ENCODE measurements around the gene SEMA3G. TPM values are rescaled to one million over a fixed set of nuclear protein-coding genes. Genes with fewer than 3 reads are reported as not detected.
A peak's percentile ranks its signal among the peaks of the same experiment; 100 is the strongest.

Gene SEMA3G
- total and polyA plus RNA-seq, 8 donors = 5.7 to 36.5 (median 6.9) TPM

GRCh38 chr3:52490939-52491526 lies 46.1 kb upstream of the SEMA3G start:
- H3K4me3 ChIP-seq = no peak overlapping the region

GRCh38 chr3:52490035-52490938 lies 45.4 kb upstream of the SEMA3G start:
- intact Hi-C loops (cut with DNase I) = no loop called here
- DNase-seq (no peak), ATAC-seq (no peak)
- peak overlapping the region; percentile 44 to 86 for H3K27ac ChIP-seq
- peaks cover 0 to 80% of the 10 kb centered on the region in 2 donors for H3K36me3 ChIP-seq
- H3K27me3 ChIP-seq = peaks cover 0 to 9% of the 10 kb centered on the region in 2 donors
- H3K4me1 ChIP-seq = peaks cover 8 to 61% of the 10 kb centered on the region in 2 donors
- H3K9me3 ChIP-seq = no peaks in the 10 kb centered on the region
- H3K4me3 ChIP-seq = no peak overlapping the region
- no peak for TF ChIP-seq CTCF (IDR thresholded peaks at IDR 0.05)

More at GRCh38 chr3:52490939-52491526, 46.1 kb upstream of the SEMA3G start:
- peak overlapping the region; percentile 55 to 86 for H3K27ac ChIP-seq
- DNase-seq (peak in 1 of 4 donors; percentile 20), ATAC-seq (peak; percentile 43)
- peaks cover 14 to 69% of the 10 kb centered on the region in 2 donors for H3K4me1 ChIP-seq
- intact Hi-C loops (cut with DNase I) = no loop called here
- H3K9me3 ChIP-seq = no peaks in the 10 kb centered on the region
- H3K36me3 ChIP-seq = peaks cover 0 to 72% of the 10 kb centered on the region in 2 donors
- no peak for TF ChIP-seq CTCF (IDR thresholded peaks at IDR 0.05)
- H3K27me3 ChIP-seq = peaks cover 0 to 17% of the 10 kb centered on the region in 2 donors

- TF ChIP-seq CTCF (IDR thresholded peaks at IDR 0.05) = no peak
- Histone ChIP-seq H3K27me3 (peaks cover 0 to under 1% of the 10 kb centered on the region in 2 donors), H3K27ac (peak overlapping the region in 1 of 2 donors; percentile 86), H3K4me1 (peaks cover 8 to 54% of the 10 kb centered on the region in 2 donors), H3K36me3 (peaks cover 0 to 85% of the 10 kb centered on the region in 2 donors), H3K9me3 (no peaks in the 10 kb centered on the region), H3K4me3 (no peak overlapping the region)
- DNase-seq (no peak), ATAC-seq (no peak)
- intact Hi-C loops (cut with DNase I) = no loop called here
These were observed 44.5 kb upstream of the SEMA3G start for GRCh38 chr3:52489453-52489852.

- peaks cover 8 to 47% of the 10 kb centered on the region in 2 donors for H3K4me1 ChIP-seq
- no peak overlapping the region for H3K27ac ChIP-seq
- no peak for TF ChIP-seq CTCF (IDR thresholded peaks at IDR 0.05)
- no peak overlapping the region for H3K4me3 ChIP-seq
- no peaks in the 10 kb centered on the region for H3K9me3 ChIP-seq
- H3K36me3 ChIP-seq = peaks cover 0 to 86% of the 10 kb centered on the region in 2 donors
- no peaks in the 10 kb centered on the region for H3K27me3 ChIP-seq
- DNase-seq (no peak), ATAC-seq (no peak)
- intact Hi-C loops (cut with DNase I) = no loop called here
These were observed 43.8 kb upstream of the SEMA3G start for GRCh38 chr3:52488746-52489145.

Measured in left lung (tissue), 10 donors.